Activated naive CD4-positive, alpha-beta T cell treated with anti-CD3 and anti-CD28 coated beads, Interleukin-2, amount 50 U/mL, for 16 hours (primary cell): ENCODE results near the gene LSP1.

Experiments used
- DNase-seq: peaks from one replicate; pipeline ENCODE4 v3.0.0-alpha.2; 2020

Gene LSP1

GRCh38 chr11:1838077-1838425, 14.8 kb upstream of the LSP1 start:
- DNase-seq: no peak

- no peak for DNase-seq
Observed at GRCh38 chr11:1838426-1839144, 14.3 kb upstream of the LSP1 start, which contains the start of gene TNNI2. Gene TNNI2, plus strand, starts transcription at chr11:1838981. Its CDS starts 716 bp downstream, at chr11:1839697.

- no peak for DNase-seq
Observed at GRCh38 chr11:1839204-1839923, 13.5 kb upstream of the LSP1 start.

- DNase-seq: no peak
Observed at GRCh38 chr11:1839924-1840779, 12.7 kb upstream of the LSP1 start.

GRCh38 chr11:1840780-1841480, 12.0 kb upstream of the LSP1 start:
- DNase-seq: no peak

GRCh38 chr11:1841511-1842148, 11.3 kb upstream of the LSP1 start:
- DNase-seq: no peak

GRCh38 chr11:1842149-1843097, 10.5 kb upstream of the LSP1 start:
- no peak for DNase-seq

GRCh38 chr11:1843098-1843473, 9.8 kb upstream of the LSP1 start:
- DNase-seq: no peak

GRCh38 chr11:1843796-1844195, 9.1 kb upstream of the LSP1 start:
- DNase-seq: no peak

- peak; percentile 36 for DNase-seq
Observed at GRCh38 chr11:1844221-1845094, 8.4 kb upstream of the LSP1 start.

- no peak for DNase-seq
Observed at GRCh38 chr11:1845095-1845429, 7.8 kb upstream of the LSP1 start.

GRCh38 chr11:1845561-1846452, 7.1 kb upstream of the LSP1 start:
- DNase-seq: no peak

- no peak for DNase-seq
Observed at GRCh38 chr11:1846453-1846932, 6.4 kb upstream of the LSP1 start.

GRCh38 chr11:1847006-1847735, 5.7 kb upstream of the LSP1 start:
- DNase-seq: no peak

GRCh38 chr11:1847926-1848639, 4.8 kb upstream of the LSP1 start:
- DNase-seq: no peak

- DNase-seq: no peak
Observed at GRCh38 chr11:1848640-1849430, 4.0 kb upstream of the LSP1 start.
